NCI-H1105 treated with DMSO at 0.1 percent for 48 hours (cell line): ENCODE measurements around the gene RLN2.

Experiments used
- DNase-seq: peaks from one replicate; lab custom pipeline; 2025; lab: John Stamatoyannopoulos, UW

The RLN2 gene

DNA sequence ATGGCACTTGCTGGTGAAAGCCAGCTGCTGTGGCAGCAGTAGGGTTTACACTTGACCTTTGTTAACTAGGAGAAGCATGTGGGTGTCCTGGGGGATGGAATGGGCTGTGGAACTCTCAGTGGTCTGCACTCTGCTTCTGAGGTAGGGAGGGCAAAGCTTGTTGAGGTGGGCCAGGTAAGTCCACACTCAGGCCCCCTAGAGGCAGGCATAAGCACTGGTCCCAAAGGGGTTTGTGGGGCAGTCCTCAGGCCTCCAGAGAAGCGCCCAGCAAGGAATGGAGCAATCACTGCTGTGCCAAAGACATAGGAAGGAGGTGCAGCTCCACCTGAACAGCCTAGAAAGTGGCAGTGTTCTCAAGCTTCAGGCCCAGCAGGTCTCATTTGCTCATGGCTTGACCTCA, 38.6 kb downstream of the RLN2 start:
- DNase-seq = no peak

DNA sequence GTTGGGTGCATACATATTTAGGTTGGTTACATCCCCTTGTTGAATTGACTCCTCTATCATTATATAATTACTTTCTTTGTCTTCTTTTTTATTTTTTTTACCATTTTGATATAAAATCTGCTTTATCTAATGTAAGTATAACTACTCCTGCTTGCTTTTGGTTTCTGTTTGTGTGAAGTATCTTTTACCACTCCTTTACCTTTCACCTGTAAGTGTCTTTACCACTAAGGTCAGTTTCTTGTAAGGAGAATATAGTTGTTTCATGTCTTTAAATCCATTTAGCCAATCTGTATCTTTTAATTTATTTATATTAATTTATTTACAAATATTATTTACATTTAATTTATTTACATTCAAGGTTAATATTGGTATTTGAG, 40.3 kb downstream of the RLN2 start:
- no peak for DNase-seq

DNA sequence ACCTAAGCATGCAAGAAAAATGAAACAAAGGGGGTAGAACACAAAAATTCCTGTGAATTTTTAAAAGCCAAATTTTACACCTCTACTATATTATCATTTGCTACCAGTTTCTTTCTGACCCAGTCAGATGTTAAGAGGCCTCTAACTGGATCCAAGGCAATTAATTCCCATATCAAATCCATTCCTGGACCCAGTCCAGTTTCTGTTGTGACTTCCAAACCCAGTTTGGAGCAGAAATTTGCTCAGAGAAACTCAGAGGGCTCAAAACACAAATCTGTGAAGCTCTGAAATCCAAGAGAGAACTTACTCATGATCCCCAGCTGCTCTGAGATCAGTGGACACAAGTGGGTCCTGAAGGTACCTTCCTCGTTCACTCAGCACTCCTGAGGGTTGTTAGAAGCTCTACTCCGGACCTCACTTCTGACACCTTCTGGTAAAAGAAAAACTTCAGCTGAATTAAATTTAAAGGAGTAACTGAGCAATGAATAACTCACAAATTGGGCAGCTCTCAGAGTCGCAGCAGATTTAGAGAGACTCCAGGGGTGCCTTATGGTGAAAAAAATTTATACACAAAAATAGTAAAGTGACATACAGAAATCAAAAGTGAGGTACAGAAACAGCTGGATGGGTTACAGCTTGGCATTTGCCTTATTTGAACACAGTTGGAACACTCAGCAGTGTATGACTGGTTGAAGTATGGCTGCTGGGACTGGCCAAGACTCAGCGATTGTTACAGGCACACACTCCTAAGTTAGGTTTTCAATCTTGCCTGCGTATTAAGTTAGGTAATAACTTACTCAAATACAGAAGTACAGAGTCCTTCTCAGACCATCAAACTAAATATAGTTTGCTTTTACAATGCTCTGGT, 40.9 kb downstream of the RLN2 start:
- DNase-seq = no peak
